GM04504 (cell line): ENCODE measurements around the gene RAD52.

Source experiments
- DNase-seq: peaks from one replicate; pipeline ENCODE4 v3.0.0-alpha.2; 2012; ENCODE audit warnings: low read depth

RAD52 gene

GRCh38 chr12:868722-869121 lies 80.8 kb downstream of the RAD52 start:
- DNase-seq = no peak

DNA sequence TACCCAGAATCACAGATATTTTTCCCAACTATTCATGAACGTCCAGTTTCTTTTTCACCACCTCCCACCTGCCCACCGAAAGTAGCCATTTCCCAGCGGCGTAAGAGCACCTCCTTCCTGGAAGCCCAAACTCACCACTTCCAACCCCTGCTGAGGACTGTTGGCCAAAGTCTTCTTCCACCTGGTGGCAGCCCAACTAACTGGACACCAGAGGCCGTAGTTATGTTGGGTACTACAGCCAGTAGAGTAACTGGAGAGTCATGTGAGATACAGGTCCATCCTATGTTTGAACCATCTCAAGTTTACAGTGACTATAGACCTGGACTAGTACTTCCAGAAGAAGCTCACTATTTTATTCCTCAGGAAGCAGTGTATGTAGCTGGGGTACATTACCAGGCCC lies 81.6 kb downstream of the RAD52 start:
- DNase-seq = no peak

GRCh38 chr12:865614-866013 lies 83.9 kb downstream of the RAD52 start:
- no peak for DNase-seq

GRCh38 chr12:863285-863684 lies 86.2 kb downstream of the RAD52 start:
- DNase-seq = no peak

DNA sequence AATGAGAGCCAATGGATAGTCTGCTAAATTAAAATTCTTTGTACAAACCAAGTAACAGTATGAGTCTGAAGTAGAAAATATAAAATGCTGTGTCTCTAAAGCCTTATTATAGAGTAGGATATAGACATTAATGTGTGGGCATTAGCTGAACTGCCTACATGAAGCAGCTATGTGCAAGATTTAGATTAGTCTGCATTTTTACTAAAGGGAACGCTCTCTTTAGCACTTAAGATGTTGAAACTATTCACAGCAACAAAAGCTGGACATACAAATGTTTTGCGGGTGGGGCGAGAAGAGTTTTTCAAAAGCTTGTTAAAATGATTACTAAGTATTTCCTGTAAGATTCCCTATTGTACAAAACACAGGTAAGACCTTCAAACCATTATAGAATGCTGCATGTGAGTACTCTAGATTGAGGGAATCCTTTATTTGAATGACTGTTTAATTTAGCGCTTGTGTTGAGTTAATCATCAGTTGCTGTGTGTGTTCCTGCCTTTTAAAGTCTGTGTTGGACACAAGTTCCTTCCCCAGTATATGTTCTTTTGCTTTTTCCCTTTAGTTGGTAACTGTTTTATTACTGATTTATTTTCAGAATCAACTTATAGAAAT lies 87.1 kb downstream of the RAD52 start:
- DNase-seq = no peak
